ENCODE data around the gene OLA1. TPM values are rescaled to one million over a fixed set of nuclear protein-coding genes. Genes with fewer than 3 reads are reported as not detected.

OLA1 gene
- polyA plus RNA-seq, 1 of the 3 experiments (the other 2 are of a cell fraction) = 46.9 TPM

DNA sequence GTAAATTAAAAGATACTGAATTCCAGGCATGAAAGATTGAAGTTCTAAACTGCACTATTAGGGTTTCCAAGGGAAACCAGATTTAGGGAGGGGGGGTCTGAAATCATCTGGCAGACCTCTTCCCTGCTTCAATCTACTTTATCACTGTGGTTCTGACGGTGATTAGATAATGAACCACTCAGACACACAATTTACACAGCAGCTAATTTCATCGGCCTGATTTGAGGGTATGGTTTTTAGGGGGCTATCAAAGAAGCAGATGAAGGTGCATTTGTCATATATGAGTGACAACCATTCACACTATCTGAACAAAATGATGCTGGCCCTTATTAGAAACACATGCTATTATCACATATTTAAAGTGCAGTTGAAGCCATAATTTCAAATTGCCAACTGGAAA is 106.0 kb downstream of the OLA1 start (continued):
- TF ChIP-seq RFX5 (IDR thresholded peaks at IDR 0.05; ENCODE audit: low read length) (no peak), MEF2A (IDR thresholded peaks at IDR 0.05; ENCODE audit: borderline replicate concordance, low read depth) (no peak), RCOR1 (IDR thresholded peaks at IDR 0.05; ENCODE audit: low read length) (peak; percentile 87), GATA2 (CRISPR knock-in tag; IDR thresholded peaks at IDR 0.05) (peak; percentile 97), JUND (IDR thresholded peaks at IDR 0.05) (no peak)

DNA sequence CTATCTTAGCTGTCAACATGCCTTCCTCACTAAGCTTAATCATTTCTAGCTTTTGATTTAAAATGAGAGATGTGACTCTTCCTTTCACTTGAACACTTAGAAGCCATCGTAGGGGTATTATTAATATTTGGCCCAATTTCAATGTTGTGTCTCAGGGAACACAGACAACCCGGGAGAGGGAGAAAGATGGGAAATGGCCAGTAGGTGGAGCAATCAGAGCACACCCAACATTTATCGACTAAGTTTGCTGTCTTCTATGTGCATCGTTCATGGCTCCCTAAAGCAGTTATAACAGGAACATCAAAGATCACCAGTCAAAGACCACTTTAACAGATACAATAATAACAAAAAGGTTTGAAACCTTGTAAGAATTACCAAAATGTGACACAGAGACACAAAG is 110.2 kb downstream of the OLA1 start:
- TF ChIP-seq, protein P1, sequence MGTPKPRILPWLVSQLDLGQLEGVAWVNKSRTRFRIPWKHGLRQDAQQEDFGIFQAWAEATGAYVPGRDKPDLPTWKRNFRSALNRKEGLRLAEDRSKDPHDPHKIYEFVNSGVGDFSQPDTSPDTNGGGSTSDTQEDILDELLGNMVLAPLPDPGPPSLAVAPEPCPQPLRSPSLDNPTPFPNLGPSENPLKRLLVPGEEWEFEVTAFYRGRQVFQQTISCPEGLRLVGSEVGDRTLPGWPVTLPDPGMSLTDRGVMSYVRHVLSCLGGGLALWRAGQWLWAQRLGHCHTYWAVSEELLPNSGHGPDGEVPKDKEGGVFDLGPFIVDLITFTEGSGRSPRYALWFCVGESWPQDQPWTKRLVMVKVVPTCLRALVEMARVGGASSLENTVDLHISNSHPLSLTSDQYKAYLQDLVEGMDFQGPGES (IDR thresholded peaks at IDR 0.05; ENCODE audit: low read depth, low read length) = no peak
- TF ChIP-seq SIN3A (IDR thresholded peaks at IDR 0.05; ENCODE audit: borderline replicate concordance, low read depth, low read length) = no peak
- TF ChIP-seq, protein P2, sequence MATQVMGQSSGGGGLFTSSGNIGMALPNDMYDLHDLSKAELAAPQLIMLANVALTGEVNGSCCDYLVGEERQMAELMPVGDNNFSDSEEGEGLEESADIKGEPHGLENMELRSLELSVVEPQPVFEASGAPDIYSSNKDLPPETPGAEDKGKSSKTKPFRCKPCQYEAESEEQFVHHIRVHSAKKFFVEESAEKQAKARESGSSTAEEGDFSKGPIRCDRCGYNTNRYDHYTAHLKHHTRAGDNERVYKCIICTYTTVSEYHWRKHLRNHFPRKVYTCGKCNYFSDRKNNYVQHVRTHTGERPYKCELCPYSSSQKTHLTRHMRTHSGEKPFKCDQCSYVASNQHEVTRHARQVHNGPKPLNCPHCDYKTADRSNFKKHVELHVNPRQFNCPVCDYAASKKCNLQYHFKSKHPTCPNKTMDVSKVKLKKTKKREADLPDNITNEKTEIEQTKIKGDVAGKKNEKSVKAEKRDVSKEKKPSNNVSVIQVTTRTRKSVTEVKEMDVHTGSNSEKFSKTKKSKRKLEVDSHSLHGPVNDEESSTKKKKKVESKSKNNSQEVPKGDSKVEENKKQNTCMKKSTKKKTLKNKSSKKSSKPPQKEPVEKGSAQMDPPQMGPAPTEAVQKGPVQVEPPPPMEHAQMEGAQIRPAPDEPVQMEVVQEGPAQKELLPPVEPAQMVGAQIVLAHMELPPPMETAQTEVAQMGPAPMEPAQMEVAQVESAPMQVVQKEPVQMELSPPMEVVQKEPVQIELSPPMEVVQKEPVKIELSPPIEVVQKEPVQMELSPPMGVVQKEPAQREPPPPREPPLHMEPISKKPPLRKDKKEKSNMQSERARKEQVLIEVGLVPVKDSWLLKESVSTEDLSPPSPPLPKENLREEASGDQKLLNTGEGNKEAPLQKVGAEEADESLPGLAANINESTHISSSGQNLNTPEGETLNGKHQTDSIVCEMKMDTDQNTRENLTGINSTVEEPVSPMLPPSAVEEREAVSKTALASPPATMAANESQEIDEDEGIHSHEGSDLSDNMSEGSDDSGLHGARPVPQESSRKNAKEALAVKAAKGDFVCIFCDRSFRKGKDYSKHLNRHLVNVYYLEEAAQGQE (IDR thresholded peaks at IDR 0.05; ENCODE audit: low read depth, low read length) = no peak
- peak; percentile 13; the same call in 1 of the 2 replicates for TF ChIP-seq RAD21 (IDR thresholded peaks at IDR 0.05; ENCODE audit: low read length)
- TF ChIP-seq PBX3 (IDR thresholded peaks at IDR 0.05) = no peak
- no peak for TF ChIP-seq CHD2 (IDR thresholded peaks at IDR 0.05; ENCODE audit: low read length, partially characterized antibody)
- no peak for TF ChIP-seq FOSL2 (IDR thresholded peaks at IDR 0.05; ENCODE audit: borderline replicate concordance, low read depth)
- no peak for TF ChIP-seq EP300 (IDR thresholded peaks at IDR 0.05; ENCODE audit: borderline replicate concordance in 1 of 2, low read depth in 1 of 2, low read length in 1 of 2)
- TF ChIP-seq CTCF (IDR thresholded peaks at IDR 0.05) = peak; percentile 26; the same call in 1 of the 2 replicates
- no peak for TF ChIP-seq TCF12 (IDR thresholded peaks at IDR 0.05)
- TF ChIP-seq MXI1 (IDR thresholded peaks at IDR 0.05; ENCODE audit: low read depth, low read length) = no peak
- no peak for TF ChIP-seq MEF2A (IDR thresholded peaks at IDR 0.05; ENCODE audit: borderline replicate concordance, low read depth)
- TF ChIP-seq GABPA (IDR thresholded peaks at IDR 0.05; ENCODE audit: low read depth) = no peak
- TF ChIP-seq YY1 (IDR thresholded peaks at IDR 0.05; ENCODE audit: low read depth) = no peak

More for the DNA sequence above, 110.2 kb downstream of the OLA1 start:
- Histone ChIP-seq H4K20me1 (ENCODE audit: insufficient read depth) (no peaks in the 10 kb centered on the region), H3K27ac (ENCODE audit: low read depth in 2 of 2, low read length in 1 of 2) (no peak overlapping the region), H3F3A (replicated peaks; ENCODE audit: insufficient read depth) (no peaks in the 10 kb centered on the region), H2AFZ (ENCODE audit: low read depth) (no peak overlapping the region), H3K9ac (no peak overlapping the region), H3K4me2 (no peak overlapping the region), H3K79me2 (ENCODE audit: insufficient read depth) (0 out of 2 replicates have a peak, but pooled peaks cover 6% of the 10 kb centered on the region), H3K4me3 (ENCODE audit: low read depth in 2 of 2, low read length in 1 of 2) (no peak overlapping the region), H3K4me1 (ENCODE audit: control insufficient read depth in 1 of 2, insufficient read depth in 2 of 2, low read depth in 1 of 2, low read length in 1 of 2) (peaks cover 0 to 2% of the 10 kb centered on the region in 2 experiments; a peak in 1 of 4 replicates), H3K9me2 (no peaks in the 10 kb centered on the region), H3K36me3 (replicated peaks in 1 of 2; ENCODE audit: control insufficient read depth in 1 of 2, insufficient read depth in 2 of 2, low read length in 1 of 2) (peaks cover 5 to 33% of the 10 kb centered on the region in 2 experiments), H3K9me3 (no peaks in the 10 kb centered on the region), H3K27me3 (ENCODE audit: insufficient read depth) (no peaks in the 10 kb centered on the region)
- ChIA-PET CTCF (interaction anchor here (0.6 to 0.9 kb wide), 2 partner anchors 70 to 145 kb away, joined by 3 read pairs; no protein-coding TSS in a partner anchor), POLR2A (no interaction called here)
- WGBS (ENCODE audit: low lambda C conversion rate) = 80% methylated on average over 4 of the region's 4 CpGs
- DNase-seq = no peak
